Transverse colon (tissue), 3 donors: ENCODE measurements around the gene RASL10A.

Experiments used
- POLR2A ChIP-seq: fragments of 450-650 bp; IDR thresholded peaks from one replicate; pipeline ENCODE4 v1.6.1; 2016; ENCODE audit warnings: antibody characterized with exemption, mild to moderate bottlenecking, moderate library complexity
- TF ChIP-seq, protein P1 (sequence below), 5 experiments: fragments of 200-600 bp in 3 of 5; fragments of 450-650 bp in 2 of 5; sonication (generic) in 3 of 5; IDR thresholded peaks; 1 replicate in 2 of 5; 2 replicates in 3 of 5; pipeline ENCODE4 v1.5.1; 2016 to 2017; ENCODE audit warnings: antibody characterized with exemption in 5 of 5, inconsistent platforms in 3 of 5, mild to moderate bottlenecking in 2 of 5, moderate library complexity in 1 of 5

DNA sequence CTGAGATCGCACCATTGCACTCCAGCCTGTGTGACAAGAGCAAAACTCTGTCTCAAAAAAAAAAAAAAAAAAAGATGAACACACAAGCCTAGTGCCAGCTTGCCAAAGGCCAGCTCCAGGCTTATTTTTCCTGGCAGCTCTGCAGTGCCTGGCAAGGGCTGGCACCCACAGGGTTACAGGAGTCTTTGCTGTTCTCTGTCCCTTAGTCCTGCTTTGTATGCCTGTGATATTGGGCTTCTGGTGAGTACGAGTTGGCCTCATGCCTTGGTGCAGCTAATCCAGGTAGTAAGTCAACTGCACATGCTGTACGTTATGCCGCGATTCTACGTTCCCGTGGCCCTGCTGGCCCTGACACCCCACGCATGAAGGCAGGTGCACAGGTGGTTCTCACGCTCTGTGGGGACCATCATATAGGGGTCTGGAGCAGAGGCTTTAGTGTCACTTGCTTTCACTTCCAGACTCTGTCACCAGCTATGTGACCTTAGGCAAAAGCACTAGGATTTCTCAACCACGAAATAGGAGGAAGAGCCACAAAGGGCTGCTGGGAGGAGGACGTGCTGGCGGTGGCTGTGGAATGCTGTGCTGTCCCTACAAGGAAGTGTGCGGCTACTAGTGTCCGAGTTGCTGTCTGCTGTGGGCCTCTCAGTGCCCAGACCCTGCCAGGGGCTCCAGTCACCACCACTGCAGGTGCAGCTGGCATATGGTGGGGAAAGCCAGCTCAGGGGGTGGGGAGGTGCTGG, 21.4 kb upstream of the RASL10A start:
- TF ChIP-seq, protein P1, sequence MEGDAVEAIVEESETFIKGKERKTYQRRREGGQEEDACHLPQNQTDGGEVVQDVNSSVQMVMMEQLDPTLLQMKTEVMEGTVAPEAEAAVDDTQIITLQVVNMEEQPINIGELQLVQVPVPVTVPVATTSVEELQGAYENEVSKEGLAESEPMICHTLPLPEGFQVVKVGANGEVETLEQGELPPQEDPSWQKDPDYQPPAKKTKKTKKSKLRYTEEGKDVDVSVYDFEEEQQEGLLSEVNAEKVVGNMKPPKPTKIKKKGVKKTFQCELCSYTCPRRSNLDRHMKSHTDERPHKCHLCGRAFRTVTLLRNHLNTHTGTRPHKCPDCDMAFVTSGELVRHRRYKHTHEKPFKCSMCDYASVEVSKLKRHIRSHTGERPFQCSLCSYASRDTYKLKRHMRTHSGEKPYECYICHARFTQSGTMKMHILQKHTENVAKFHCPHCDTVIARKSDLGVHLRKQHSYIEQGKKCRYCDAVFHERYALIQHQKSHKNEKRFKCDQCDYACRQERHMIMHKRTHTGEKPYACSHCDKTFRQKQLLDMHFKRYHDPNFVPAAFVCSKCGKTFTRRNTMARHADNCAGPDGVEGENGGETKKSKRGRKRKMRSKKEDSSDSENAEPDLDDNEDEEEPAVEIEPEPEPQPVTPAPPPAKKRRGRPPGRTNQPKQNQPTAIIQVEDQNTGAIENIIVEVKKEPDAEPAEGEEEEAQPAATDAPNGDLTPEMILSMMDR (IDR thresholded peaks at IDR 0.05), result no peak
- TF ChIP-seq POLR2A, result no peak
